SU-DHL-6 (cell line): ENCODE results near the gene TTC38.

Experiments
- H2AFZ ChIP-seq: fragments of 200-600 bp; sonication (generic); 2 replicates; pipeline ENCODE4 v1.6.1; 2014; ENCODE audit warnings: low read depth, mild to moderate bottlenecking, moderate library complexity, mixed read lengths, antibody characterized with exemption, low read length; ENCODE audit not compliant: severe bottlenecking
- H3F3A ChIP-seq: fragments of 200-600 bp; shearing (Covaris generic); 2 replicates; pipeline ENCODE4 v1.6.0; 2016; ENCODE audit warnings: antibody characterized with exemption, mild to moderate bottlenecking; ENCODE audit not compliant: insufficient read depth
- H3K27ac ChIP-seq: fragments of 200-600 bp; sonication (generic); 2 replicates; pipeline ENCODE4 v1.5.1; 2016; ENCODE audit warnings: low read depth, mild to moderate bottlenecking, low read length, moderate library complexity, mixed read lengths
- H3K27me3 ChIP-seq: fragments of 200-600 bp; sonication (generic), shearing (Covaris generic); 2 replicates; pipeline ENCODE4 v1.6.0; 2014; ENCODE audit warnings: mild to moderate bottlenecking, low read length
- H3K36me3 ChIP-seq: fragments of 200-600 bp; sonication (generic); 2 replicates; pipeline ENCODE4 v1.6.1; 2014; ENCODE audit warnings: mild to moderate bottlenecking, low read length, mixed read lengths
- H3K4me2 ChIP-seq: fragments of 300-600, 200-600 bp; shearing (Covaris generic), sonication (generic); 2 replicates; pipeline ENCODE4 v1.6.0; 2014; ENCODE audit warnings: low read length, low read depth, mild to moderate bottlenecking; ENCODE audit not compliant: poor library complexity, severe bottlenecking
- H3K4me3 ChIP-seq: fragments of 200-600 bp; sonication (generic); 2 replicates; pipeline ENCODE4 v1.5.1; 2014; ENCODE audit warnings: antibody characterized with exemption, low read length, mild to moderate bottlenecking, mixed read lengths; ENCODE audit not compliant: insufficient read depth, poor library complexity, severe bottlenecking
- H3K79me2 ChIP-seq: fragments of 200-600 bp; sonication (generic); 2 replicates; pipeline ENCODE4 v1.6.1; 2014; ENCODE audit warnings: mild to moderate bottlenecking, low read length, moderate library complexity; ENCODE audit not compliant: insufficient read depth
- H3K9ac ChIP-seq: fragments of 200-600 bp; sonication (generic); 2 replicates; pipeline ENCODE4 v1.7.0; 2014; ENCODE audit warnings: mild to moderate bottlenecking, low read length
- H3K9me2 ChIP-seq: fragments of 200-600 bp; sonication (generic); replicated peaks from 2 replicates; pipeline ENCODE4 v1.6.1; 2014; ENCODE audit warnings: low read length; ENCODE audit not compliant: insufficient read depth
- H3K9me3 ChIP-seq: fragments of 200-600 bp; sonication (generic); 2 replicates; pipeline ENCODE4 v1.6.1; 2014; ENCODE audit warnings: low read length, mixed read lengths; ENCODE audit not compliant: insufficient read depth
- H4K20me1 ChIP-seq: fragments of 200-600 bp; sonication (generic); 2 replicates; pipeline ENCODE4 v1.6.1; 2014; ENCODE audit warnings: low read depth, mild to moderate bottlenecking, antibody characterized with exemption, low read length, moderate library complexity, mixed read lengths
- CTCF ChIP-seq: fragments of 200-600 bp; sonication (generic); IDR thresholded peaks from one replicate; pipeline ENCODE4 v1.5.1; 2017; ENCODE audit warnings: antibody characterized with exemption, mild to moderate bottlenecking, low read length, moderate library complexity; ENCODE audit not compliant: insufficient read depth, poor library complexity, severe bottlenecking
- EZH2phosphoT487 ChIP-seq: fragments of 200-600 bp; sonication (generic), shearing (Covaris generic); conservative IDR thresholded peaks from 2 replicates; pipeline ENCODE4 v1.6.1; 2018; ENCODE audit warnings: mild to moderate bottlenecking, antibody characterized with exemption, low read length, moderate library complexity, mixed read lengths

Gene TTC38

GRCh38 chr22:46269564-46269963 is 1.8 kb downstream of the TTC38 start:
- Histone ChIP-seq H3K4me3 (no peak overlapping the region), H3K9me3 (0 out of 2 replicates have a peak, but pooled peaks cover 5% of the 10 kb centered on the region), H3K27ac (no peak overlapping the region), H3F3A (no peaks in the 10 kb centered on the region), H4K20me1 (no peaks in the 10 kb centered on the region), H3K9me2 (no peaks in the 10 kb centered on the region), H3K79me2 (no peaks in the 10 kb centered on the region), H3K9ac (no peak overlapping the region), H3K4me2 (no peak overlapping the region), H3K36me3 (no peaks in the 10 kb centered on the region), H2AFZ (no peak overlapping the region), H3K27me3 (no peaks in the 10 kb centered on the region)
- TF ChIP-seq CTCF (no peak), EZH2phosphoT487 (no peak)

GRCh38 chr22:46272196-46272595 is 4.4 kb downstream of the TTC38 start:
- no peak for TF ChIP-seq EZH2phosphoT487
- no peak for TF ChIP-seq CTCF
- Histone ChIP-seq H3K4me2 (no peak overlapping the region), H3K27ac (no peak overlapping the region), H3K27me3 (no peaks in the 10 kb centered on the region), H3F3A (no peaks in the 10 kb centered on the region), H3K36me3 (no peaks in the 10 kb centered on the region), H4K20me1 (no peaks in the 10 kb centered on the region), H3K9me3 (no peaks in the 10 kb centered on the region), H3K79me2 (no peaks in the 10 kb centered on the region), H2AFZ (no peak overlapping the region), H3K4me3 (no peak overlapping the region), H3K9ac (no peak overlapping the region), H3K9me2 (no peaks in the 10 kb centered on the region)

- no peak overlapping the region for H3K4me2 ChIP-seq
- no peak overlapping the region for H3K27ac ChIP-seq
These were observed 5.1 kb downstream of the TTC38 start for GRCh38 chr22:46272762-46273431.

More at GRCh38 chr22:46272762-46273431, 5.1 kb downstream of the TTC38 start:
- no peaks in the 10 kb centered on the region for H4K20me1 ChIP-seq
- no peaks in the 10 kb centered on the region for H3K9me3 ChIP-seq
- no peaks in the 10 kb centered on the region for H3K27me3 ChIP-seq
- H3K9ac ChIP-seq: no peak overlapping the region
- no peak for TF ChIP-seq EZH2phosphoT487
- no peak for TF ChIP-seq CTCF
- no peak overlapping the region for H2AFZ ChIP-seq
- H3K9me2 ChIP-seq: no peaks in the 10 kb centered on the region
- no peaks in the 10 kb centered on the region for H3K36me3 ChIP-seq
- H3K4me3 ChIP-seq: no peak overlapping the region
- no peaks in the 10 kb centered on the region for H3K79me2 ChIP-seq
- H3F3A ChIP-seq: no peaks in the 10 kb centered on the region
